ENCODE measurements around the gene NXNL1.

- TF ChIP-seq, protein P1, sequence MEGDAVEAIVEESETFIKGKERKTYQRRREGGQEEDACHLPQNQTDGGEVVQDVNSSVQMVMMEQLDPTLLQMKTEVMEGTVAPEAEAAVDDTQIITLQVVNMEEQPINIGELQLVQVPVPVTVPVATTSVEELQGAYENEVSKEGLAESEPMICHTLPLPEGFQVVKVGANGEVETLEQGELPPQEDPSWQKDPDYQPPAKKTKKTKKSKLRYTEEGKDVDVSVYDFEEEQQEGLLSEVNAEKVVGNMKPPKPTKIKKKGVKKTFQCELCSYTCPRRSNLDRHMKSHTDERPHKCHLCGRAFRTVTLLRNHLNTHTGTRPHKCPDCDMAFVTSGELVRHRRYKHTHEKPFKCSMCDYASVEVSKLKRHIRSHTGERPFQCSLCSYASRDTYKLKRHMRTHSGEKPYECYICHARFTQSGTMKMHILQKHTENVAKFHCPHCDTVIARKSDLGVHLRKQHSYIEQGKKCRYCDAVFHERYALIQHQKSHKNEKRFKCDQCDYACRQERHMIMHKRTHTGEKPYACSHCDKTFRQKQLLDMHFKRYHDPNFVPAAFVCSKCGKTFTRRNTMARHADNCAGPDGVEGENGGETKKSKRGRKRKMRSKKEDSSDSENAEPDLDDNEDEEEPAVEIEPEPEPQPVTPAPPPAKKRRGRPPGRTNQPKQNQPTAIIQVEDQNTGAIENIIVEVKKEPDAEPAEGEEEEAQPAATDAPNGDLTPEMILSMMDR (IDR thresholded peaks at IDR 0.05), result no peak
- peak in 1 of 2 donors; percentile 47 for TF ChIP-seq POLR2A (IDR thresholded peaks at IDR 0.05)
Measured at GRCh38 chr19:17469092-17469480, 8.4 kb upstream of the NXNL1 start.

All from heart left ventricle (tissue), 13 donors.